GM19395 (cell line): ENCODE results near the gene PRUNE2.

ENCODE experiments used
- ATAC-seq: cut with Tn5 transposase; IDR thresholded peaks from one replicate; pipeline ENCODE4 v1.9.1; 2021; ENCODE audit warnings: mild to moderate bottlenecking, moderate library complexity; ENCODE audit not compliant: unreplicated experiment

The PRUNE2 gene

DNA sequence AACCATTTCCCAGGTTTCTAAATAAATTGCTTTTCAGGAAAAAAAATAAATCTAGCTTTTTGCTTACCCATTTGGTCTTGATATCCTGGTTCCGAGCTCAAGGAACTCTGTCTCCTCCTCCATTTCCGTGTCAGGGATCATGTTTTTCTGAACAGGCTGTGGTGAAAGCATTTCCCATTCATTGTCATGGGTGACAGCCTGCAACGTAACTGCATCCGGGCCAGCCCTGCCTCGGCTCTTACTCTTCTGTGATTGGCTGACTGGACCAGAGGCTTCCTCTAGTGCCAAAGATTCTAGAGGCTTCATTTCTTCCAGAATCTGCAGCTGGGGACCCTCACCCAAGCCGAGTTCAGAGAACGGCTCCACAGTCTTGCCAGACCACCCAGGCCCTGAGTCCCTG is 202.6 kb downstream of the PRUNE2 start:
- ATAC-seq: no peak

DNA sequence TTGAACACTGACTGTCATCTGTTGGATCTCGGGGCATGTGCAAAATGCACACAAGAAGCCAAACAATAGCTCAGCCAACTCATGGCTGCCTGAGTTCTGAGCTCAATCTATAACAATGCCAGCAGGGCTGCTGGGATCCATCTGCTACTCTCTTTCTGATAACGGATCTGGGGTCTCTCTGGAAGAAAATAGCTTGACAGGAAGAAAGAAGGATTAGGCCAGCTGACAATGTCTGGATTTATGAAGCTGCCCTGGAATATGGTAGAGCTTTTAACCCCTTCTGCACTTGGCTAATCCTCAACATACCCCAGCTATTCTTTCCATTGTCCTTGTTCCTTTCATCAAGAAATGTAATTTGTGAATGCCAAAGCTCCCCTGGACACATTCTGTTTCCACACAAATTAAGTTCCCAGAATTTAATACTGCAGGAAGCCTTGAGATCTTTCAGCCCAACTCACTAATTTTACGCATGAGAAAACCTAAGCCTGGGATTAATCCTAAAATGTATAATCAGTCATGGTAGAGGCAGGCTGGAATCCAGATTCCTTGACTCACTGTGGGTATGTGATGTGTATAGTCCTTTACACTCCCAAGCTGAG is 204.4 kb downstream of the PRUNE2 start:
- ATAC-seq: no peak

DNA sequence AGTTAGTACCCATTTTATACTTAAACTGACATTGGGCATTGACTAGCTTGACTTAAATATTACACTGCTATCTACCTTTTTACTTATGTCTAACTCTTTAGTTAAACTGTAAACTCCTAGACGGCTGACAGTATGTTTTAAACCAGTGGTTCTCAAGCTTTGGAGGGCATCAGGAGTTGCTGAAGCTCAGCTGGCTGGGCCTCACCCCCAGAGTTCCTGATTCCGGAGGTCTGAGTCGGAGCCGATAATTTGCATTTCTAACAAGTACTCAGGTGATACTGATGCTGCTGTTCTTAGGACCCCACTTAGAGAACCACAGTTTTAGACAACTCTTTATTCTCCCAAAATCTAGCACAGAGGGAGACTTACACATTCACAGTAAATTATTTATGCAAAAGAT is 205.0 kb downstream of the PRUNE2 start:
- no peak for ATAC-seq

DNA sequence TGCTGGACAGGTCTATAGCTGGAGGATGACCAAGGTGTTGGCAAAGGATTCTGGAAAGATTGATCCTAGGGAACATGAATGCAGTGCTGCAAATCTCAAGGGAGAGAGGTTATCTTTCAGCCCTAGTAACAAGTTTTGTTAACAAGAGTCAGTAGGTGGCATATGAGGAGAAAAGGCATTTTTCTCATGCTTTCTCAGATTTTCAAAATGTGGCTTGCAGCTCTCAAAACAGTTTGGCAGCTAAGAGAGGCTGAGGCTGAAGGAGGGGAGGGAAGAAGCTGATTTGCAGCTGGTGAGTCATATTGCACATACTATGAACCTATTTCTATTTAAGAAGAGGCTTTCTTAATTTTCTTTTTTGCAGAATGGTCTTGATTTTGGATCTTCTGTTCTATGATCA is 205.9 kb downstream of the PRUNE2 start:
- no peak for ATAC-seq

DNA sequence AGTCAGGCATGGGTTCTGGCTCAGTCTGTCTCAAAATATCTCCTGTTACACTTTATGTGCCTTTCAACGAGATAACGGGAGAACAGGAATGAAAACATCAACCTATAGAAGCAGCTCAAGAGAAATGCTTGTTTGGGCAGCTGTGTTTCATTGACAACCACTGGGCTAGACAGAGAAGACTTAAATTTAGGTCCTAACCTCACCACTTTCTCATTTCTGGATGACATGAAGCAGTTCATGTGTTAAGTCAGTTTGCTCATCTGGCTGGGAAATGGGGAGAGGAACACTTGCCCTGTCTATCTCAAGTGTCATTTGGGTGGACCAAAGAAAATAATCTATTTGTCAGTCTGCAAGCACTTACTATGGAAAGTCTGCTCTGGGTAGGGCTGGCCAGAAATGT is 208.4 kb downstream of the PRUNE2 start:
- no peak for ATAC-seq

DNA sequence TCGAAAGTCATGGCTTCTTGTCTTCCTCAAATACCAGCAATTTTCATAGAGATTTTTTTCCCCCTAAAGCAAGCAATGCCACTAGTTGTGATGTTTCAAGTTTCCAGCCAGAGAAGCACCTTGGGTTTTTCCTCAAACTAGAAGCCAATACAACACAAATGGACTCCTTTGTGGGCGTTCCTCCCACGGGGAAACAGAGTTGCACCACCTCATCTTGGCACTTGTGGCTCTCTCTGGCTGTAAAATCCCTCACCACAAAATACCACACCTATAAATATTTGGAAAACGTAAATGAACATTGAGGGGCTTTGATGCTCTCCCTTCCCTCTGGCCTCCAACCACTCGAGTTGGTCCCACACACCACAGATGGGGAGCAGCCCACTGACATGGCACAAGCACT is 208.8 kb downstream of the PRUNE2 start:
- no peak for ATAC-seq

DNA sequence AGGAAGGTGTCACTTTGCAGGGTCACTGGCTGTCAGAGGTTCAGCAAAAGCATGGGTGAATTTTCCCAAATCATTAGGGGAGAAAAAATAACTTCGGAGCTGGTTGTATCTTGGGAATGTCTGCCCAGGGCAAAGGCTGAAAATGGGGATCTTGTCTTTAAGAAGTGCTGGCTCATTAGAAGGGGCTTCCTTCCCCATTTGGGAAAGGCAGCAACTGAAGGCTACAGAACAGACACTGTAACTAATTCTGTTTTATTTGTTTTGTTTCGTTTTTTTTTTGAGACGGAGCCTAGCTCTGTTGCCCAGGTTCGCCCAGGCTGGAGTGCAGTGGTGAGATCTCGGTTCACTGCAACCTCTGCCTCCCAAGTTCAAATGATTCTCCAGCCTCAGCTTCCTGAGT is 212.0 kb downstream of the PRUNE2 start:
- no peak for ATAC-seq

DNA sequence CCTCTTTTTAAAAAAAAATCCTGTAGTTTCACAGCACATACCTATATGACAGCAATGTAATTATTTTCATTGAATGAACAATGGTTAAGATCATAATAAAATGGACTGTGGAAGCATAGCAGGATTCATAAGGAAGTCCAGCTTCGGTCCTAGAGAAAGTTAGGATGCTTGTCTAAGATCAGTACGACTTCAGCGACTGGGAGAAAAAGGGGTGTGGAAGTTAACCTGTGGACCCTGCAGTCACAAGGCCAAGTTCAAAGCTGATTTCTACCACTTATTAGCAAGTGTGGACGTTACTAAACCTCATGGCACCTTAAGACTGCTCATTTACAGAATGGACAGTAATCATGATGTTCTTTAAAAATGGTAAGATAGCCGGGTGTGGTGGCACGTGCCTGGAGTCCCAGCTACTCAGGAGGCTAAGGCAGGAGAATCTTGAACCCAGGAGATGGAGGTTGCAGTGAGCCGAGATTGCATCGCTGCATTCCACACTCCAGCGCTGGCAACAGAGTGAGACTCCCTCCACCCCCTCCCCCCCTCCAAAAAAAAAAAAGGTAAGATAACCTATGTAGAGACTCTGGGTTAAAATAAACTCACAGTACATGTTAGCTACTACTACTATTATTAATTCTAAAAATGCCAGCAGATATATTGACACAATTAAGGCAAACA is 213.3 kb downstream of the PRUNE2 start:
- ATAC-seq: no peak

DNA sequence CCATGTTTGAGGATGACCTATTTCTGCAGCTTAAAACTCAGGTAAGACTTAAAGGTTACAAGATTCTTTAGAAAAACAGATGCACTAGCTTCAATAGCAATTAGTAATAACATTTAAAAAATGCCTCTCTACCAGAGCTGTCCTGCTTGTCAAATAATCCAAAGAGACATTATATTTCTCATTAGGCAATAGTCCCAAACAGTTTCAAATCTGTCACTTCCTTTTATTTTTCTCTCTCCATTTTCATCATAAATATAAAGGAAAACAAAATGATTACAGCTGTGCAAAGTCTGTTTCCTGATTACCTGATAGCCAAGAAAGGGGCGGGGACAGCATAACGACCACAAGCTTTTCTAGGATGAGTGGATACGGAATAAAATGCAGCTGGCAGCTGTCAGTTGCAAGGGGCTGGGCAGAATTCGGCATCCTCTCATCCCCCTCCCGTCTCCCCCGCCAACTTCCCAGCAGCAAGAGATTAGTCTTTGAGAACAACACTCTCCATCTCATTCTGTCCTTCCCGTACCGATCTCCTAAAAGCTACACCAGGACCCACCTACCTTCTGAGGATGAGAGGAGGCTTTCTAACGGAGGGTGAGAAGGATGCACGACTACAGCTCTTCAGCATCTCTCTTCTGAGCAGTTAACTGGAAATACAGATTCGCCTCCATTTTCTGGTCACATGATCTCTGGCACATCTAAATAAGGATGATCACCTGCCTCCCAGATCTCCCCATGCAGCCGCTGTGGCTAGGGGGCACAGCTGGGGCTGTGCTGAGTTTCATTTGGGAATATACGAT is 214.2 kb downstream of the PRUNE2 start:
- ATAC-seq: no peak

DNA sequence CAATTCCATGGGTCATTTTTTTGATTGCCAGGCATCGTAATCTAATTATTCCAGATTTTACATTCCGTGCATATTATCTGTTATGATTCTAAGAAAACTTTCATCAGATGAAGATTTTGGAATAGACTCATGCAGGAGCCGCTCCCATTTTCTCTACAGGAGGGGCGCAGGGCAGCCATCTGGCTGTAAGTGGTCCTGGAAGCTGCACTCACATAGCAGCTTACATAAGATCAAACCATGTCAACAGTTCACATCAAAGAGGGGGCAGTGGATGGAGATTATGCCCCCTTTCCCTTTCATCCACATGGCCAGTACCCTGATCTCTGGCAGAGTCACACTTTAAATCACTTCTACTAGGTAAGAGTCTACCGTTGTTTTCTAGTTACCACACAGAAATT is 214.9 kb downstream of the PRUNE2 start:
- no peak for ATAC-seq

DNA sequence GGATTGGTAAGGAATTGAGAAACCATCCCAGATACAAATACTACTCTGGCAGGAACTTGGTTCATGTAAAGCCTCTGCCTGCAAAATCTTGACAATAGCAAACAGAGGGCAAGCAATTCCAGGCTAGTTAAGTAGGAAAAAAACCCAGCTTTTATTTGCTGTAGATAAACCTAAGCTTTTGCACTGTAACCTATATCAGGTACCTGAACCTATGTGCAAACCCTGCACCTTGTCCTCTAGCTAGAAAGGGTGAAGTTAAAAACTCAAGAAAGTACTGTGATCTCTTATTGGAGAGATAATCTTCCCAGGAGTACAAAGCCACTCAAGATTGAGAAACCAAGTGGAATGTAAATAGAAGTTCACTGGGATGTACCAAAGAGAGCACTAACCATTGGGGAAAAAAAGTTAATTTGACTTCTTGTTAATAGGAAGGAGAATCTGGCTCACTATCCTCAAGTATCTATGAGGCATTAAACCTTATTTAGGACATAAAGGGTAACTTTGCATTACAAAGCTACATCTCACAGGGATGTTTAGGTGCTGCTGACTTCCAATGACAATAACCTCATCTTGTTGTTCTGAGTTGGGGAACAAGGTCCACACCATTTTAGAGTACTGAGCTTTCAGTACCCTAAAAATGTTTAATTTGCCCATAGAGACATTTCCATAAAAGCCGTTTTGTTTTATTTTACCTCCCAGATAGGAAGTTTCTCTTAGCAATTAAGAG is 215.5 kb downstream of the PRUNE2 start:
- no peak for ATAC-seq

DNA sequence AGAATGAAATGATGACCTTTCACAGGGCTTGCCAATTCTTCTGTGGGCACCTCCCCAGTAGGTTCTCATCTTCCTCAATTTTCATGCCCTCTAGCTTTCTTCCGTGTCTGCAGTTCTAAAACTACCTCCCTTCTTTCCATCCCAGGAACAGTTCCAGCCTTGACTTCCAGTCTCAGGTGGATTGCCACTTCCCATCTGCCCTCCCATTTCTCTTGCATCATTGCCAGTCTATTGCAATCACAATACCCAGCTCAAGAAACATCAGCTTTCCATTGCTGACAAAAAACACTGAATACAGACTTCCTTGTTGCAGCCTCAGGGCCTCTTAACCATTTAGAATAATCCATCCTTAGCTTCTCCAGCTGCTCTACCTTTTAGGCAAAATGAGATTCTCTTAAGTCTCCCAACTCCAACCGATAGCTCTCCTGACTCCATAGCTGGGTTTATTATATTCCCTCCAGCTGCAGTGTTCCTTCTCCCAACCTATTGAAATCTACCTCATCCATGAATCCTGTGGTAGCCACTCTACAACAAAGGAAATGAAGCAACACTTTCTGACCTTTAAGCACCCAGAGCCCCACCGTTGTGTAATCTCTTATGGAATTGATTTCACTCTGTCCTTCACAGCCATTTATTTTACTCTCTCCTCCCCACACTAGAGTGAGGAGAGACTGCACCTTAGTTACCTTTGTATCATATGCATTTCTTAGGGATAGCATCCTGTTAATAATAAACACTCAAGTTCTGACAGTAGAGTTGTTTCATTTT is 217.3 kb downstream of the PRUNE2 start:
- ATAC-seq: no peak

DNA sequence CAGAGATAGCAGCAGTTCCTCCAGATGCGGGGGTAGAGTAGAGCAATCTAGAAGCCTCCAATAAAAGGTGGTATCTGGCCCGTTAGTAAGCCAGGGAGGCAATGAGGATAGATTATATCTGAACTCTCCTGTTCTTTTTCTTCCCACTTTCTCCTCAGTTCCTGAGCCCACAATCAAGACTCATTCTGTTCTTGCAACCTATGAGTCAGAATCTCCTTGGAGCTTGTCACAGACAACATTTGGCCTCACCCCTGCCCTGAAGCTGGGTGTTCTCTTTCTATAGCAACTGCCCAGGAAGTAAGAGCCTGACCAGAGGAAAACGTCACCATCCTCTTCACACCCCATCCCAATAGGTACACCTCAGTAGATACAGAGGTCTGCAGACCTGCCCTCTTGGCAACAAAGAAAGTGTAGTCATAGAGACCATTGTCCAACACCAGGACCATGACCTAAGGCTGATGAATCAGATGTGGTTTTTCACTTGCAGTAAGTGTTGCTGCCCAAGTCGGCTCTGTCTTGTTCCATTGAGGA is 218.0 kb downstream of the PRUNE2 start:
- ATAC-seq: no peak

DNA sequence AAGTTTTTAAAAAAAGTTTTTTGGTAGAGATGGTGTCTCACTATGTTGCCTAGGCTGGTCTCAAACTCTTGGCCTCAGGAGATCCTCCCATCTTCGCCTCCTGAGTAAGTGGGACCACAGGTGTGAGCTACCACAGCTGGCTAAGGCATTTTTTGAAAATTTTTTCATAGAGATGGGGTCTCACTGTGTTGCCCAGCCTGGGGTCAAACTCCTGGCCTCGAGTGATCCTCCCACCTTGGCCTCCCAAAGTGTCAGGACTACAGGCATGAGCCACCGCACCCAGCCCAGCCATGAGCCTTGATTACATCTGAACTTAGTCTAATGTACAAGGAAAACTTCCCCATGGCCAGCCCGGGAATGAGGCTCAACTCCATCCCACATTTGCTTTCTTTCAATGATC is 219.2 kb downstream of the PRUNE2 start:
- no peak for ATAC-seq

DNA sequence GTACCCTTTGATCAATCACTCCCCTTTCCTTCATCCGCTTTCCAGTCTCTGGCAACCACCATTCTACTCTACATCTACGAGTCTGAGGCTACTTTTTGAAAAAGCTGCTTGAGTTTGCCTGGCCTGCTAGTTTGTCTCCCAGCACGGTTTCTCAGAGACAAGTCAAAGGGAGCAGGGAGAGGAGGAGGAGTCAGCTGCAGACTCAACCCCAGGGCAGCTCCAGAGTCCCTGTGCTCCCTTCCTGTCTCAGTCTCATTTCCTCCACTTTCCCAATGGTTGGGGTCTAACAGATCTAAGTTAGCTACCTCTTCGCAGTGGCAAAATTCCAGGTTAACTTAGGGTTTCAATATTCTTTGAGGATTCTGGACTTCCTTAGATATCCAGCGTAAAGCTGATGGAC is 221.7 kb downstream of the PRUNE2 start:
- no peak for ATAC-seq

DNA sequence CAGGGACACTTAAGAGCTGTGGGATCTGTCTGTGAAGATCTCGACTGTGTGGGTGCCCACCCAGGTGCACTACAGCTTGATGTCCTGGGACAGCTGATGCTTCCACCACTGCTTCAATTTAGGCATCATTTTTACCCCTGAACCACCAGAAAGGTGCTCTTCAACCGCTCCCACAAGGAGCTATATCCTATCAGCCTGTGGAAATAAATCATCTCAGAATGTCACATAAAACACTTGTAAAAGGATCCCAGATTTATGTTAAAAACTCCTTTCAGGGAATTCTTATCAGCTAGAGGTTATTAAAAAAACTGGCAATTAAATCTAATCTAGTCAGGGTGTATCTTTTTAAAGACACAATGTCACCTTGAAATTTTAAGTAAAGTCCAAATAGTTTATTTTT is 224.4 kb downstream of the PRUNE2 start:
- ATAC-seq: no peak

DNA sequence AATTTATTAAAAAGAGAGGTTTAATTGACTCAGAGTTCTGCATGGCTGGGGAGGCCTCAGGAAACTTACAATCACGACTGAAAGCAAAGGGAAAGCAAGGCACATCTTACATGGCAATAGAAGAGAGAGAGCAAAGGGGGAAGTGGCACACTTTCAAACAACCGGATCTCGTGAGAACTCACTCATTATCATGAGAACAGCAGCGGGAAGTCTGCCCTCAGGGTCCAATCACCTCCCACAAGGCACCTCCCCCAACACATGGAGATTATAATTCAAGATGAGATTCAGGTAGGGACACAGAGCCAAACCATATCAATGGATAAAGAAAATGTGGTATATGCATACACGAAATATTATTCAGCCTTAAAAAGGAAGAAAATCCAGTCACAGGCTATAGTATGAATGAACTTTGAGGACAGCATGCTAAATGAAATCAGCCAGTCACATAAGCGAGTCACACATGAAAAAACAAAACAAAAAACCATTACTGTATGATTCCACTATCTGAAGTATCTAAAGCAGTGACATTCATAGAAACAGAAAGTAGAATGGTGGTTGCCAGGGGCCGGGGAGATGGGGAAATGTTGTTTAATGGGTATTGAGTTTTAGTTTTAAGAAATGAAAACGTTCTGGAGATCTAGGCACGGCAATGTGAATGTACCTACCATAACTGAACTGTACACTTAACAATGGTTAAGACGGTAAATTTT is 225.0 kb downstream of the PRUNE2 start:
- ATAC-seq: no peak

DNA sequence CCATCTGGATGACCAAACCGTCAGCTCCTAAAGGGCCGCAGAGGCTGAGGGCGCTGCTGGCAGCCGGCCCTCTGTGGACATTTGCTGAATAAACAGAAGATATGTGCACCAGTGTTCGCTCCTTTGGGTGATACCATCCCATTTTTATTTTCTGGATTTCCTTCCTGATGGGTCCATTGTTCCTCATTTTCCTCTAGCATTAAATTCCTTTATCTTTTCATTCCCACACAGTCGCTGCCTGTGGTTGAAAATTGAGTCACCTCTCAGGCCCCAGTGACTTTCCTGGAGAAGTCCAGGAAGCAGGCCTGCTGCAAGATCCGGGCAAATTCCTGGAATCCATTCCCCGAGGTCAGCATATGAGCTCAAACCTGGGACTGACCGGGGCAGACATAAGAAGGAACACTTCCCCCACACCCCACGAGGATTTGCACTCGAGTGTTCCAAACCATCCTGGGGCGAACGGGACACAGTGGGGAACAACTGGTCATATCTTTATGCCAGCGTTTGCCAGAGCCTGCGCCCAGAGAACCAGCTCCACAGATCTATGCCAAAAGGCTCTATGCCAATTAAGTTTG is 228.3 kb downstream of the PRUNE2 start:
- no peak for ATAC-seq

DNA sequence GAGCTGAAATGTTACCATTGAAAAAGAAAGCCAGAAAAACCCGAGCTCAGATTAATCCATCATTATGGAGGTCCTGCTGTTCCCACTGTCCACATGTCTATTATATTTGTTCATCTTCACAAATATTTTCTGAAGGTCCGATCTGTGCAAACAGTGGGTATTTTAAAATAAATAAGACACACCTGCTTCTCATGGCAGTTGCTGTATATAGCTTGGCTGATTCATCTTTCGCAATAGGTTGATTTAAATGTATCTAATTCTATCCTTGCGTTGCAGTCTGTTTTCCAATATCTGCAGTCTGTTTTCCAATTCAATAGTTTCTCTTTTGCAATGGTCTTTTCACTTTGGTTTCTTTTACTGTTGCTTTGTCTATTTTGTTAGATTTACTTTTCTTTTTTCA is 229.1 kb downstream of the PRUNE2 start:
- no peak for ATAC-seq

DNA sequence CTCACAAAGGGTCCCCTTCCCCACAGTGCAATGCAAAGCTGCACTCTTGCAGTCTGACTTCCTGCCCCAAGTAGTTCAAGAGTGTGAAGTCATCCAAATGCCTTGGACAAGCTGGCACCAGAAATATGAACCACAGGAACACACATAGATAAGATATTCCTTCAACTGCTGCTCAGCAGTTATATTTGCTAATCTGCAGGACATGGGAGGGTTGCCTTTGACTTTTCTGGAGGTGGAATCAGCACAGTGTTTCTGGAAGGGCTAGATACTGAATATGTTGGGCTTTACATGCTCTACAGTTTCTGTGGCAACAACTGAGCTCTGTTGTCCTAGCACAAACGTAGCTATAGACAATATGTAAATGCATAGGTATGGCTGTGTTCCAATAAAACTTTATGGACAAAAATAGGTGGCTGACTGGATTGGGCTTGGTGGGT is 238.4 kb downstream of the PRUNE2 start:
- ATAC-seq: no peak
